Prostate gland (tissue), 2 donors: ENCODE measurements around the gene CCDC91. TPM values are rescaled to one million over a fixed set of nuclear protein-coding genes. Genes with fewer than 3 reads are reported as not detected.

Experiments
- DNase-seq: peaks from one replicate; pipeline ENCODE4 v3.0.0-alpha.2; 2019; ENCODE audit warnings: low spot score
- H3K27ac ChIP-seq, 2 donors: fragments of 200-600 bp; sonication (generic); 2 replicates each; pipeline ENCODE4 v1.5.1; 2017 to 2019
- H3K27me3 ChIP-seq: fragments of 200-600 bp; sonication (generic); replicated peaks from 2 replicates; pipeline ENCODE4 v1.5.1; 2019; ENCODE audit not compliant: insufficient read depth
- H3K36me3 ChIP-seq, 2 donors: fragments of 200-600 bp; sonication (generic); 1 replicate in 1 of 2; 2 replicates in 1 of 2; pipeline versions ENCODE4 v1.5.1 to v1.8.1; 2017 to 2019
- H3K4me1 ChIP-seq: fragments of 200-600 bp; sonication (generic); replicated peaks from 2 replicates; pipeline ENCODE4 v1.5.1; 2019
- H3K4me3 ChIP-seq, 2 donors: fragments of 200-600 bp; sonication (generic); 2 replicates each; pipeline ENCODE4 v1.5.1; 2017 to 2019
- H3K9me3 ChIP-seq: fragments of 200-600 bp; sonication (generic); 2 replicates; pipeline ENCODE4 v1.5.1; 2017
- POLR2A ChIP-seq: fragments of 450-650 bp; IDR thresholded peaks from one replicate; pipeline ENCODE4 v1.6.1; 2016; ENCODE audit warnings: antibody characterized with exemption, mild to moderate bottlenecking
- POLR2AphosphoS5 ChIP-seq: sonication (generic); formaldehyde crosslinking; IDR thresholded peaks from one replicate; pipeline ENCODE4 v1.6.1; 2017; ENCODE audit warnings: antibody characterized with exemption
- WGBS: methylation state at CpG from one replicate; pipeline ENCODE4 v1.1.5; 2018; 5-methylcytosine and 5-hydroxymethylcytosine counted together
- intact Hi-C: fragments of 100-400 bp; cut with DNase I; formaldehyde crosslinking; loops from one replicate; pipeline ENCODE4 v1.14.2; 2022
- total RNA-seq, 2 donors: library from RNA; depleted of rRNA; stranded (reverse); fragments of >200 nt; gene quantifications; one replicate each; pipeline ENCODE4 v1.1.0, GENCODE V29; 2016
- TF ChIP-seq, protein P1 (sequence below), 4 experiments: fragments of 200-600 bp in 2 of 4; fragments of 450-650 bp in 2 of 4; sonication (generic) in 2 of 4; IDR thresholded peaks; 1 replicate in 3 of 4; 2 replicates in 1 of 4; pipeline ENCODE4 v1.5.1; 2016 to 2019; ENCODE audit warnings: antibody characterized with exemption in 4 of 4, mild to moderate bottlenecking in 2 of 4, moderate library complexity in 2 of 4

Gene CCDC91
- total RNA-seq, 2 donors from 2014 or later = 25.3 to 42.4 TPM

DNA sequence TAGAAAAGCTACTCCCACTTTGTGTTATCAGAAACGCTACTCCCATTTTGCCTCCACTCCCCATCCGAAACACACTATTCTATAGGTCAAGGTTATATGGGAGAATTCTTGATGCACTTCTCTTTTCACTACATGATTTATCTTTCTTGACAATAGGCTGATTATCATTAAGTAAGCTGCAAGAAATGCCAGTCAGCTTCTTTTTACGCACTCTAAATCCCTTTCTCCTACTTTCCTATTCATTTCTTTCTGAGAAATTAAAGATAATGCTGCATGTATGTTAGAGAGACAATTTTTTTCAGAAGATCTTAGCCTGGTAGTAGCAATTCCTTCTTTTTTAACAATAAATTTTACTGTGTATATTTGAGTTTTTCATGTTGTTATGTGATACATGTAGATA, 41.0 kb upstream of the CCDC91 start:
- H3K27ac ChIP-seq = no peak overlapping the region
- no peak overlapping the region for H3K4me3 ChIP-seq
- no peak for DNase-seq
- TF ChIP-seq, protein P1, sequence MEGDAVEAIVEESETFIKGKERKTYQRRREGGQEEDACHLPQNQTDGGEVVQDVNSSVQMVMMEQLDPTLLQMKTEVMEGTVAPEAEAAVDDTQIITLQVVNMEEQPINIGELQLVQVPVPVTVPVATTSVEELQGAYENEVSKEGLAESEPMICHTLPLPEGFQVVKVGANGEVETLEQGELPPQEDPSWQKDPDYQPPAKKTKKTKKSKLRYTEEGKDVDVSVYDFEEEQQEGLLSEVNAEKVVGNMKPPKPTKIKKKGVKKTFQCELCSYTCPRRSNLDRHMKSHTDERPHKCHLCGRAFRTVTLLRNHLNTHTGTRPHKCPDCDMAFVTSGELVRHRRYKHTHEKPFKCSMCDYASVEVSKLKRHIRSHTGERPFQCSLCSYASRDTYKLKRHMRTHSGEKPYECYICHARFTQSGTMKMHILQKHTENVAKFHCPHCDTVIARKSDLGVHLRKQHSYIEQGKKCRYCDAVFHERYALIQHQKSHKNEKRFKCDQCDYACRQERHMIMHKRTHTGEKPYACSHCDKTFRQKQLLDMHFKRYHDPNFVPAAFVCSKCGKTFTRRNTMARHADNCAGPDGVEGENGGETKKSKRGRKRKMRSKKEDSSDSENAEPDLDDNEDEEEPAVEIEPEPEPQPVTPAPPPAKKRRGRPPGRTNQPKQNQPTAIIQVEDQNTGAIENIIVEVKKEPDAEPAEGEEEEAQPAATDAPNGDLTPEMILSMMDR (IDR thresholded peaks at IDR 0.05) = no peak
- TF ChIP-seq POLR2A (no peak), POLR2AphosphoS5 (no peak)
- no peaks in the 10 kb centered on the region for H3K4me1 ChIP-seq
- H3K9me3 ChIP-seq = no peaks in the 10 kb centered on the region
- no peaks in the 10 kb centered on the region for H3K36me3 ChIP-seq
- WGBS = 73% methylated on average over 3 of the region's 3 CpGs
- no peaks in the 10 kb centered on the region for H3K27me3 ChIP-seq
- intact Hi-C loops = no loop called here

DNA sequence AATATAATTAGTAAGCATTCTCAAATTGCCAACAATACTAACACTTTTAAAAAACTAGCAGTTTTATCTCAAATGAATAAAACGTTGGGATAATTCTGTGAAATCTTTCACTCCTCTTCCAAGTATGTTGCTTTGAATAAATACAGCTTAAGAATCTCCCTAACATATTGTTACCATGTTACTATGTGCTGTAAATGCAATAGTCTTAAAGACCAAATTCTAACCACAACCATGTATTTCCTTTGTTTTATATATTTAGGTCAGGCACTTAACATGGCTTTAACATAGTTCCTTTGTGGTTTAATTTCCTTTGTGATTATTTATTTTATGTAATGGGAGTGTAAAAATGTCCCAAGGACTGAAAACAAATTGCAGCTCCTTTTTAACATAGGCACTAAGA, 33.9 kb upstream of the CCDC91 start:
- 50% methylated on average over 1 of the region's 1 CpG for WGBS

DNA sequence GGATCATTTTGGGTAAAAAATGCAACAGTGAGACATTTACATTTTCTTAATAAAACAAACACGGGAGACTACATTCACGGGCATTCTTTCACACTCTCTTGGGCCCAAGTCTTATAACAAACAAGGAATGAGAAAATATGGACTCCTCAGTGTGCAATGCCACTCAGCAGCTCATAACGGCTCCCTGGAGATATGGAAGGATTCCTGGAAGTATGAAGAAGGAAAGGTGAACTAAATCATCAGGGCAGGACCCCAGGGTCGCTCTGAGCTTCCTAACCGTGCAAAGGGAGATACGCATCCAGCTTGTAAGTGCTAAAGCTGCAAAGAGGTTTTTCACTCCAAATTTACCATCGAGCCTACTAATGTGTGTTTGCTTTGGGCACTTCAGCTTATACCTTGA, 33.5 kb upstream of the CCDC91 start:
- no peaks in the 10 kb centered on the region for H3K36me3 ChIP-seq
- H3K27me3 ChIP-seq = no peaks in the 10 kb centered on the region
- H3K27ac ChIP-seq = no peak overlapping the region
- no peak overlapping the region for H3K4me3 ChIP-seq
- TF ChIP-seq POLR2A (no peak), POLR2AphosphoS5 (no peak)
- TF ChIP-seq, protein P1 (IDR thresholded peaks at IDR 0.05) = no peak
- intact Hi-C loops = no loop called here
- WGBS = 66% methylated on average over 7 of the region's 7 CpGs
- no peaks in the 10 kb centered on the region for H3K9me3 ChIP-seq
- no peaks in the 10 kb centered on the region for H3K4me1 ChIP-seq
- DNase-seq = no peak

More for the DNA sequence above, 33.9 kb upstream of the CCDC91 start:
- no peak for DNase-seq
- Histone ChIP-seq H3K9me3 (no peaks in the 10 kb centered on the region), H3K27ac (no peak overlapping the region), H3K4me1 (no peaks in the 10 kb centered on the region), H3K36me3 (no peaks in the 10 kb centered on the region), H3K4me3 (no peak overlapping the region), H3K27me3 (no peaks in the 10 kb centered on the region)
- TF ChIP-seq POLR2AphosphoS5 (no peak), POLR2A (no peak)
- TF ChIP-seq, protein P1 (IDR thresholded peaks at IDR 0.05) = no peak
- intact Hi-C loops = no loop called here

DNA sequence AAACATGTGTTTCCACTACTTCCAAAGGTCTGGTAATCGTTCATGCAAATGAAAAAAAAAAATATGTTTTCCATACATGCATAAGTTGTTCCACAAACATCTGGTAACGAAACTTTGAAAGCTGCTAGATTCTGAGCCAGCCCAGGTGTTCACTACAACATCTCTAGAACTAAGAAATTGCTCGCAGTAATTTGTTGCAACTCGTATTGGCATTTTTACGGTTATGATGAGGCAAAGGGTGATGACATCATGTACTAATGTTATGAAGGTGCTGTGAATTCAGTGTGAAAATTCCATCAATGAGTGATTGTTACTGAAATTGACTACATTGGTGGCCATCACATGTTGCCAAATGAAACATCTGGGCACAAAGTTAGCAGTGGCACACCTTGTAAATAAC, 31.9 kb upstream of the CCDC91 start:
- Histone ChIP-seq H3K36me3 (no peaks in the 10 kb centered on the region), H3K4me1 (no peaks in the 10 kb centered on the region), H3K9me3 (no peaks in the 10 kb centered on the region), H3K4me3 (no peak overlapping the region), H3K27me3 (no peaks in the 10 kb centered on the region), H3K27ac (no peak overlapping the region)
- TF ChIP-seq POLR2AphosphoS5 (no peak), POLR2A (no peak)
- TF ChIP-seq, protein P1 (IDR thresholded peaks at IDR 0.05) = no peak
- intact Hi-C loops = no loop called here
- 76% methylated on average over 5 of the region's 5 CpGs for WGBS
- DNase-seq = no peak

DNA sequence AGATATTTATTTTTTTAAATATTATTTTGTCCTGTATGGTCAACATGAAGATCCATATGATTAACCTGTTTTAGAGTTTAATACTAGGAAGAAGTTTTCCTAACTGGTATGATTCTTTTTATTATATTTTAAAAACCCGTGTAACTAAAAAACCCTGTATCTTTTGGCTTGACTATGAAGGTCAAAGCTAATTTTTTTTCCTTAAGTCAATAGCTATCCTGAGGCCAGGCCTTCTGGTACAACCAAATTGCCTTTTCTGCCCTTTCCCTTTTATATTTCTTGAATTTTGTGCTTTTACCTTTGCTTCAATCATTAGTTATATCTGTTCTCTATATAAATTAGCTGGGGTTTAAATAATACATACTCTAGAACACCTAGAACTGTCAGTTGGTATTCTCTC, 30.6 kb upstream of the CCDC91 start:
- Histone ChIP-seq H3K36me3 (no peaks in the 10 kb centered on the region), H3K27me3 (no peaks in the 10 kb centered on the region), H3K27ac (no peak overlapping the region), H3K9me3 (no peaks in the 10 kb centered on the region), H3K4me3 (no peak overlapping the region), H3K4me1 (no peaks in the 10 kb centered on the region)
- 91% methylated on average over 1 of the region's 1 CpG for WGBS
- TF ChIP-seq POLR2A = no peak
- no peak for TF ChIP-seq POLR2AphosphoS5
- TF ChIP-seq, protein P1 (IDR thresholded peaks at IDR 0.05) = no peak
- DNase-seq = no peak
- intact Hi-C loops = no loop called here
